CD8-positive, alpha-beta memory T cell (primary cell): ENCODE results near the gene C2orf92. TPM values are rescaled to one million over a fixed set of nuclear protein-coding genes. Genes with fewer than 3 reads are reported as not detected.
"Not testable (repeated sequence)": the region's sequence is repeated elsewhere in the genome, so short reads cannot be mapped to it uniquely, and the experiment has no call there.

Experiments used
- CTCF ChIA-PET: fragments of 350-600 bp; sonication (Branson Sonifier 250); formaldehyde crosslinking; loops from one replicate; lab custom pipeline; 2021; ENCODE audit warnings: antibody characterized with exemption; lab: Charles Lee
- POLR2A ChIA-PET: fragments of 350-600 bp; sonication (Branson Sonifier 250); formaldehyde crosslinking; loops from one replicate; lab custom pipeline; 2021; ENCODE audit warnings: antibody characterized with exemption; lab: Charles Lee
- DNase-seq, 5 donors: peaks; one replicate each; pipeline versions ENCODE4 v3.0.0 to v3.0.0-alpha.2; 2020 to 2022; ENCODE audit warnings: mixed read lengths in 1 of 5
- H3K27ac ChIP-seq: one replicate; pipeline ENCODE4 v1.7.0; 2013; ENCODE audit warnings: low read depth, mild to moderate bottlenecking, low read length, moderate library complexity
- H3K27me3 ChIP-seq: 2 replicates; pipeline ENCODE4 v1.7.0; 2013; ENCODE audit warnings: low read length, mild to moderate bottlenecking; ENCODE audit not compliant: insufficient read depth, poor library complexity, severe bottlenecking
- H3K36me3 ChIP-seq: 2 replicates; pipeline ENCODE4 v1.7.0; 2013; ENCODE audit warnings: mild to moderate bottlenecking, low read length, moderate library complexity; ENCODE audit not compliant: insufficient read depth
- H3K4me1 ChIP-seq: 2 replicates; pipeline ENCODE4 v1.7.0; 2013; ENCODE audit warnings: mild to moderate bottlenecking, low read length, moderate library complexity; ENCODE audit not compliant: insufficient read depth
- H3K4me3 ChIP-seq: 2 replicates; pipeline ENCODE4 v1.7.0; 2013; ENCODE audit warnings: mild to moderate bottlenecking, low read length
- H3K9me3 ChIP-seq: 2 replicates; pipeline ENCODE4 v1.7.0; 2013; ENCODE audit warnings: mild to moderate bottlenecking, low read length
- H3K27ac Mint-ChIP-seq, 8 donors: one replicate each; pipeline ENCODE4 v1.8.0; 2020 to 2021; ENCODE audit warnings: mixed read lengths in 8 of 8, mild to moderate bottlenecking in 6 of 8, inconsistent platforms in 3 of 8, moderate library complexity in 3 of 8
- H3K27me3 Mint-ChIP-seq, 2 donors: one replicate each; pipeline ENCODE4 v1.8.0; 2020 to 2021; ENCODE audit warnings: mixed read lengths in 2 of 2, mild to moderate bottlenecking in 1 of 2, moderate library complexity in 1 of 2
- H3K36me3 Mint-ChIP-seq, 3 donors: one replicate each; pipeline ENCODE4 v1.8.0; 2020 to 2021; ENCODE audit warnings: mixed read lengths in 3 of 3, inconsistent platforms in 1 of 3, mild to moderate bottlenecking in 1 of 3
- H3K4me1 Mint-ChIP-seq, 3 donors: one replicate each; pipeline ENCODE4 v1.8.0; 2020 to 2021; ENCODE audit warnings: mixed read lengths in 3 of 3, inconsistent platforms in 1 of 3, mild to moderate bottlenecking in 1 of 3
- H3K4me3 Mint-ChIP-seq, 7 donors: one replicate each; pipeline ENCODE4 v1.8.0; 2020 to 2021; ENCODE audit warnings: mixed read lengths in 7 of 7, mild to moderate bottlenecking in 6 of 7, moderate library complexity in 4 of 7, inconsistent platforms in 2 of 7
- H3K9me3 Mint-ChIP-seq, 5 donors: one replicate each; pipeline ENCODE4 v1.8.0; 2020 to 2022; ENCODE audit warnings: mixed read lengths in 5 of 5, mild to moderate bottlenecking in 3 of 5, moderate library complexity in 2 of 5, inconsistent platforms in 1 of 5
- polyA plus RNA-seq: library from polyadenylated mRNA; unstranded; fragments of 300-500 nt; fragmentation: Illumina TruSeq; gene quantifications from one replicate; pipeline ENCODE4 v1.2.3, GENCODE V29; 2021
- total RNA-seq, 2 experiments: library from RNA; stranded (reverse); gene quantifications; one replicate each; pipeline ENCODE4 v1.2.3, GENCODE V29; 2021

Gene C2orf92
- total and polyA plus RNA-seq, 3 experiments from 2014 or later: 4.6 to 6.5 TPM; not detected in 1

- Histone ChIP-seq H3K4me3 (no peak overlapping the region), H3K9me3 (no peaks in the 10 kb centered on the region), H3K27ac (no peak overlapping the region), H3K36me3 (no peaks in the 10 kb centered on the region), H3K27me3 (no peaks in the 10 kb centered on the region), H3K4me1 (no peaks in the 10 kb centered on the region)
- no peaks in the 10 kb centered on the region for H3K36me3 Mint-ChIP-seq
- H3K4me3 Mint-ChIP-seq: no peak overlapping the region
- no peak overlapping the region for H3K27ac Mint-ChIP-seq
- CTCF ChIA-PET: interaction anchor here (0.7 to 2.2 kb wide), 3 partner anchors 33 to 86 kb away, joined by 3 to 5 read pairs (median 3); no protein-coding TSS in a partner anchor
- H3K9me3 Mint-ChIP-seq: no peaks in the 10 kb centered on the region
- H3K27me3 Mint-ChIP-seq: peaks cover 2 to 12% of the 10 kb centered on the region in 2 donors
- POLR2A ChIA-PET: no interaction called here
- no peaks in the 10 kb centered on the region for H3K4me1 Mint-ChIP-seq
- no peak for DNase-seq
Measured at GRCh38 chr2:97676620-97677019, 7.1 kb downstream of the C2orf92 start.

DNA sequence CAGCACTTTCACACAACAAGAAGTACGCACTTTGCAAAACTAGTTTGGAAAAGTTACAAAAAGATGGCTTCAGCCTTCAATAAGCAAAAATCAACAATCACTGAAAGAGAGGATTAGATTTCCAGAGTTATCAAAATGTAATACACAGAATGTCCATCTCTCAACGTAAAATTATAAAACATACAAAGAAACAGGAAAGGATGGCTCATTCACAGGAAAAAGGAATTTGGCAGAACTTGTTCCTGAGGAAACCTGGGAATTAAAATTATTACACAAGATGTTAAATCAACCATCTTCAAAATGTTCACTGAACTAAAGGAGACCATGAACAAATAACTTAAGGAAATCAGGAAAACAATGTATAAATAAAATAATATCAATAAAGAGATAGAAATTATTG lies 8.0 kb downstream of the C2orf92 start:
- no peaks in the 10 kb centered on the region for H3K4me1 Mint-ChIP-seq
- H3K9me3 ChIP-seq: no peaks in the 10 kb centered on the region
- H3K36me3 Mint-ChIP-seq: no peaks in the 10 kb centered on the region
- ChIA-PET POLR2A (no interaction called here), CTCF (interaction anchor here (0.7 to 2.2 kb wide), 2 partner anchors 71 to 86 kb away, joined by 3 to 5 read pairs; no protein-coding TSS in a partner anchor)
- H3K27ac ChIP-seq: no peak overlapping the region
- H3K9me3 Mint-ChIP-seq: no peaks in the 10 kb centered on the region
- peaks cover 2 to 12% of the 10 kb centered on the region in 2 donors for H3K27me3 Mint-ChIP-seq
- H3K27me3 ChIP-seq: no peaks in the 10 kb centered on the region
- H3K4me3 Mint-ChIP-seq: no peak overlapping the region
- H3K4me1 ChIP-seq: no peaks in the 10 kb centered on the region
- H3K36me3 ChIP-seq: no peaks in the 10 kb centered on the region
- no peak for DNase-seq
- no peak overlapping the region for H3K4me3 ChIP-seq
- no peak overlapping the region for H3K27ac Mint-ChIP-seq

DNA sequence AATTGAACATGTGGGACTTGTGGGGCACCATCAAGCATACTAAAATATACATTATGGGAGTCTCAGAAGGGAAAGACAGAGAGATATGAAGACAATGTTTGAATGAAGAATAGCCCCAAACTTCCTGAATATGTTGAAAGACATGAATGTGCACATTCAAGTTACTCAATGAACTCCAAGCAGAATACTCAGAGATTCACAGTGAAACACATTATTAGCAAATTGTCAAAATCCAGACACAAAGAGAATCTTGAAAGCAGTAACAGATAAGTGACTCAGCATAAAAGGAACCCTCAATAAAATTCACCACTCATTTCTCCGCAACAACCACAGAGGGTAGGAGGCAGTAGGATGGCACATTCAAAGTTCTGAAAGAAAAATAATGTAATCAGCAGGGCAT lies 8.8 kb downstream of the C2orf92 start:
- H3K4me3 ChIP-seq: no peak overlapping the region
- DNase-seq: no peak
- H3K27ac ChIP-seq: no peak overlapping the region
- Mint-ChIP-seq H3K4me3 (no peak overlapping the region), H3K36me3 (no peaks in the 10 kb centered on the region), H3K9me3 (no peaks in the 10 kb centered on the region), H3K27ac (peak overlapping the region in 1 of 8 donors; percentile 22), H3K27me3 (peaks cover 2 to 12% of the 10 kb centered on the region in 2 donors), H3K4me1 (no peaks in the 10 kb centered on the region)
- no peaks in the 10 kb centered on the region for H3K4me1 ChIP-seq
- CTCF ChIA-PET: interaction anchor here (1.2 kb wide), 1 partner anchor 40 kb away, joined by 3 read pairs; no protein-coding TSS in a partner anchor
- POLR2A ChIA-PET: no interaction called here
- no peaks in the 10 kb centered on the region for H3K36me3 ChIP-seq
- no peaks in the 10 kb centered on the region for H3K9me3 ChIP-seq
- no peaks in the 10 kb centered on the region for H3K27me3 ChIP-seq

DNA sequence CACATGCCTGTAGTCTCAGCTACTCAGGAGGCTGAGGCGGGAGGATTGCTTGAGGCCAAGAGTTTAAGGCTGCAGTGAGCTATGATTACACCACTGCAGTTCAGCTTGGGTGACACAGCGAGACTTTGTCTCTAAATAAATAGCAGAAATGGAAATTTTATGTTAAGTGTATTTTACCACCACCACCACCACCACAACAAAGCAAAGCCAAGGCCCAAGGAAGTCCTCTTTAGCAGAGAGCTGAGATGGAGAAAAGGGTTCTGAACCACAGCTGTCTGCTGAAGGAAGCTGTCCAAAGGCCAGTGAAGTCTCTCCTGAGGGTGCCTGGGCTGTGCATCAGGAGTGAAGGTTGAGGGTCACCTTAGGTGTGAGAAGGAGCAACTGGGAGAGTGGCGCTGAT lies 17.7 kb downstream of the C2orf92 start:
- H3K27ac ChIP-seq, CTCF ChIA-PET, H3K27me3 Mint-ChIP-seq, H3K9me3 Mint-ChIP-seq, POLR2A ChIA-PET, H3K36me3 Mint-ChIP-seq, H3K9me3 ChIP-seq, H3K4me1 ChIP-seq, DNase-seq, H3K4me3 ChIP-seq, H3K36me3 ChIP-seq, H3K4me3 Mint-ChIP-seq, H3K27me3 ChIP-seq, H3K4me1 Mint-ChIP-seq, H3K27ac Mint-ChIP-seq: not testable (repeated sequence)

- Histone ChIP-seq H3K27me3 (no peaks in the 10 kb centered on the region), H3K4me1 (no peaks in the 10 kb centered on the region), H3K36me3 (no peaks in the 10 kb centered on the region), H3K4me3 (no peak overlapping the region), H3K9me3 (no peaks in the 10 kb centered on the region), H3K27ac (no peak overlapping the region)
- DNase-seq: no peak
- Mint-ChIP-seq H3K27me3 (peaks cover 3 to 4% of the 10 kb centered on the region in 2 donors), H3K9me3 (no peaks in the 10 kb centered on the region), H3K4me3 (no peak overlapping the region), H3K27ac (no peak overlapping the region), H3K4me1 (peaks cover 0 to 7% (median 0%) of the 10 kb centered on the region in 3 donors), H3K36me3 (no peaks in the 10 kb centered on the region)
- ChIA-PET POLR2A (no interaction called here), CTCF (no interaction called here)
Measured at GRCh38 chr2:97688062-97688827, 18.7 kb downstream of the C2orf92 start.

- Histone ChIP-seq H3K27ac (no peak overlapping the region), H3K9me3 (no peaks in the 10 kb centered on the region), H3K36me3 (no peaks in the 10 kb centered on the region), H3K4me1 (no peaks in the 10 kb centered on the region), H3K27me3 (no peaks in the 10 kb centered on the region), H3K4me3 (no peak overlapping the region)
- peaks cover 0 to 7% (median 0%) of the 10 kb centered on the region in 3 donors for H3K4me1 Mint-ChIP-seq
- H3K9me3 Mint-ChIP-seq: no peaks in the 10 kb centered on the region
- no peak overlapping the region for H3K4me3 Mint-ChIP-seq
- ChIA-PET CTCF (no interaction called here), POLR2A (no interaction called here)
- no peak overlapping the region for H3K27ac Mint-ChIP-seq
- DNase-seq: no peak
- H3K27me3 Mint-ChIP-seq: peaks cover 4 to 6% of the 10 kb centered on the region in 2 donors
- H3K36me3 Mint-ChIP-seq: no peaks in the 10 kb centered on the region
Measured at GRCh38 chr2:97691166-97691565, 21.7 kb downstream of the C2orf92 start.

DNA sequence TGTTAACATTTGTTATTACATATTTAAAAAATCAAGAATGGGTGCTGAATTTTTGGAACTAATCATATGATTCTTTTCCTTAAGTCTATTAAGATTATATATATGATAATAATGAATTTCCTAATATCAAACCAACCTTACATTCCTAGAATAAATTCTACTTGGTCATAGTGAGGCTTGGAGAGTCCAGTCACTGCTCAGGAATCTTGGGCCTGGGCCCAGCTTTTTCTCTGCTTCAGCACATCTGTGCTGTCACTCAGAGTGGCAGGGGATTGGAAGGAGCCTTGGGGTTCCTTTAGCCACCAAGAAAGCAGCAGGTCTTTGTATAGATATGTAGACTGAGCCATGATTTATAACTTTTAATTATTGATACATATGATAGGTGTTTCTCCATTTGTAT lies 24.0 kb downstream of the C2orf92 start:
- no peak for DNase-seq
- CTCF ChIA-PET: no interaction called here
- H3K4me1 Mint-ChIP-seq: peaks cover 5 to 8% (median 6%) of the 10 kb centered on the region in 3 donors
- H3K4me1 ChIP-seq: peaks cover 4% of the 10 kb centered on the region
- no peaks in the 10 kb centered on the region for H3K27me3 ChIP-seq
- no peak overlapping the region for H3K4me3 Mint-ChIP-seq
- no peaks in the 10 kb centered on the region for H3K9me3 ChIP-seq
- no peak overlapping the region for H3K27ac ChIP-seq
- no peak overlapping the region for H3K27ac Mint-ChIP-seq
- H3K9me3 Mint-ChIP-seq: no peaks in the 10 kb centered on the region
- POLR2A ChIA-PET: no interaction called here
- H3K36me3 ChIP-seq: no peaks in the 10 kb centered on the region
- peaks cover 4 to 9% of the 10 kb centered on the region in 2 donors for H3K27me3 Mint-ChIP-seq
- H3K36me3 Mint-ChIP-seq: no peaks in the 10 kb centered on the region
- H3K4me3 ChIP-seq: no peak overlapping the region

DNA sequence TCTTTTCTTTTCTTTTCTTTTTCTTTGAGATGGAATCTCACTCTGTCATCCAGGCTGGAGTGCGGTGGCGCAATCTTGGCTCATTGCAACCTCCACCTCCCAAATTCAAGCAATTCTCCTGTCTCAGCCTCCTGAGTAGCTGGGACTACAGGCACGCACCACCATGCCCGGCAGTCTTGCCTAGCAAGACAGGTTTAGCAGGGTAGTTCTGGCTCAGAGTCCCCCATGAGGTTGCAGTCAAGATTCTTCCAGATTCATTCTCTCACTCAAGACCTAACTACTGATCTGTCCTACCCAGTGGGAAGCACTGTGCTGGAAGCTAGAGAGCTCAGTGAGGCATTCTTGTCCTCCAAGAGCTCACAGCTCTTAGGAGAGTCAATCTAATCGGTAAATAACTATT lies 26.2 kb downstream of the C2orf92 start:
- POLR2A ChIA-PET: no interaction called here
- H3K27ac Mint-ChIP-seq: no peak overlapping the region

More for the DNA sequence above, 26.2 kb downstream of the C2orf92 start:
- Mint-ChIP-seq H3K36me3 (no peaks in the 10 kb centered on the region), H3K9me3 (no peaks in the 10 kb centered on the region), H3K27me3 (peaks cover 2 to 6% of the 10 kb centered on the region in 2 donors), H3K4me1 (peaks cover 6 to 11% (median 6%) of the 10 kb centered on the region in 3 donors), H3K4me3 (no peak overlapping the region)
- no peaks in the 10 kb centered on the region for H3K27me3 ChIP-seq
- no peak overlapping the region for H3K4me3 ChIP-seq
- no peaks in the 10 kb centered on the region for H3K36me3 ChIP-seq
- CTCF ChIA-PET: interaction anchor here (1.2 to 7.0 kb wide), 5 partner anchors 13 to 105 kb away, joined by 3 to 100 read pairs (median 66); partner anchors contain the start of genes ACTR1B, ANKRD36B and C2orf92
- no peaks in the 10 kb centered on the region for H3K9me3 ChIP-seq
- no peak overlapping the region for H3K27ac ChIP-seq
- H3K4me1 ChIP-seq: peaks cover 4% of the 10 kb centered on the region
- no peak for DNase-seq
